ENCODE data around the gene NPHP4.

DNA sequence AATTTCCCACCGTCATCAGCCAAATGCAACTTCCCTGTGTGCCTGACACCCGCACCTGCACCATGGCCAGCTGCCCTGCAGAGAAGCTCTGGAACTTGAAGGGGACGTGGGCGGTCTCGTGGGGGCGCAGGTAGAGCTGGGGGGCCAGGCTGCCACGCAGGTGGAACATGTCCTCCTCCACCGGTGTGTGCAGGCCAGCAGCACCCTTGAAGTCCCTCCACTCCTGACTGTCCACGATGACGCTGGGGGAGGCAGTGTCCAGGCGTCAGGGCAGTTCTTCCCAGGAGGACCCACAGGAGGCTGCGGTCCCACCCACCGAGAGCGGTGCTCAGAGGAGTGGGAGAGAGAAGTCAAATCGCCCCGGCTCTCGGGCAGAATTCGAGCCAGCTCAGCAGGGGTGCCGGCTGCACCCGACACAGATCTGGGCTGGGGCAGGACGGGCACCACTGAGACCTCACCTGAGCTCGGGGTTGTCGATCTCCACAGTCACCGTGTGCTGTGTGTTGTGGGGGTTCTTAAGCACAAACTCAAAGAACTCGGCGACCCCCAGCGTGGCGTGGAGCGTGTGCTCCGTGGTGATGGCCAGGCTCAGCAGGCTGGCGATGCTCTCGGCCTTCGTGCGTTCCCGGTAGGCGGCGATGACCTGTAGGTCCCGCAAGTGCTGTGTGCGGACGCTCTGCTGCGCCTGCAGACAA, 117.7 kb downstream of the NPHP4 start:
- TF ChIP-seq, protein P1, sequence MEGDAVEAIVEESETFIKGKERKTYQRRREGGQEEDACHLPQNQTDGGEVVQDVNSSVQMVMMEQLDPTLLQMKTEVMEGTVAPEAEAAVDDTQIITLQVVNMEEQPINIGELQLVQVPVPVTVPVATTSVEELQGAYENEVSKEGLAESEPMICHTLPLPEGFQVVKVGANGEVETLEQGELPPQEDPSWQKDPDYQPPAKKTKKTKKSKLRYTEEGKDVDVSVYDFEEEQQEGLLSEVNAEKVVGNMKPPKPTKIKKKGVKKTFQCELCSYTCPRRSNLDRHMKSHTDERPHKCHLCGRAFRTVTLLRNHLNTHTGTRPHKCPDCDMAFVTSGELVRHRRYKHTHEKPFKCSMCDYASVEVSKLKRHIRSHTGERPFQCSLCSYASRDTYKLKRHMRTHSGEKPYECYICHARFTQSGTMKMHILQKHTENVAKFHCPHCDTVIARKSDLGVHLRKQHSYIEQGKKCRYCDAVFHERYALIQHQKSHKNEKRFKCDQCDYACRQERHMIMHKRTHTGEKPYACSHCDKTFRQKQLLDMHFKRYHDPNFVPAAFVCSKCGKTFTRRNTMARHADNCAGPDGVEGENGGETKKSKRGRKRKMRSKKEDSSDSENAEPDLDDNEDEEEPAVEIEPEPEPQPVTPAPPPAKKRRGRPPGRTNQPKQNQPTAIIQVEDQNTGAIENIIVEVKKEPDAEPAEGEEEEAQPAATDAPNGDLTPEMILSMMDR (IDR thresholded peaks at IDR 0.05; ENCODE audit: low read depth, low read length, missing input control), result no peak
- TF ChIP-seq YY1 (IDR thresholded peaks at IDR 0.05) (no peak), FOXA2 (IDR thresholded peaks at IDR 0.05) (no peak)
- TF ChIP-seq, protein P2, sequence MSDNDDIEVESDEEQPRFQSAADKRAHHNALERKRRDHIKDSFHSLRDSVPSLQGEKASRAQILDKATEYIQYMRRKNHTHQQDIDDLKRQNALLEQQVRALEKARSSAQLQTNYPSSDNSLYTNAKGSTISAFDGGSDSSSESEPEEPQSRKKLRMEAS (IDR thresholded peaks at IDR 0.05), result no peak
- TF ChIP-seq, protein P3, sequence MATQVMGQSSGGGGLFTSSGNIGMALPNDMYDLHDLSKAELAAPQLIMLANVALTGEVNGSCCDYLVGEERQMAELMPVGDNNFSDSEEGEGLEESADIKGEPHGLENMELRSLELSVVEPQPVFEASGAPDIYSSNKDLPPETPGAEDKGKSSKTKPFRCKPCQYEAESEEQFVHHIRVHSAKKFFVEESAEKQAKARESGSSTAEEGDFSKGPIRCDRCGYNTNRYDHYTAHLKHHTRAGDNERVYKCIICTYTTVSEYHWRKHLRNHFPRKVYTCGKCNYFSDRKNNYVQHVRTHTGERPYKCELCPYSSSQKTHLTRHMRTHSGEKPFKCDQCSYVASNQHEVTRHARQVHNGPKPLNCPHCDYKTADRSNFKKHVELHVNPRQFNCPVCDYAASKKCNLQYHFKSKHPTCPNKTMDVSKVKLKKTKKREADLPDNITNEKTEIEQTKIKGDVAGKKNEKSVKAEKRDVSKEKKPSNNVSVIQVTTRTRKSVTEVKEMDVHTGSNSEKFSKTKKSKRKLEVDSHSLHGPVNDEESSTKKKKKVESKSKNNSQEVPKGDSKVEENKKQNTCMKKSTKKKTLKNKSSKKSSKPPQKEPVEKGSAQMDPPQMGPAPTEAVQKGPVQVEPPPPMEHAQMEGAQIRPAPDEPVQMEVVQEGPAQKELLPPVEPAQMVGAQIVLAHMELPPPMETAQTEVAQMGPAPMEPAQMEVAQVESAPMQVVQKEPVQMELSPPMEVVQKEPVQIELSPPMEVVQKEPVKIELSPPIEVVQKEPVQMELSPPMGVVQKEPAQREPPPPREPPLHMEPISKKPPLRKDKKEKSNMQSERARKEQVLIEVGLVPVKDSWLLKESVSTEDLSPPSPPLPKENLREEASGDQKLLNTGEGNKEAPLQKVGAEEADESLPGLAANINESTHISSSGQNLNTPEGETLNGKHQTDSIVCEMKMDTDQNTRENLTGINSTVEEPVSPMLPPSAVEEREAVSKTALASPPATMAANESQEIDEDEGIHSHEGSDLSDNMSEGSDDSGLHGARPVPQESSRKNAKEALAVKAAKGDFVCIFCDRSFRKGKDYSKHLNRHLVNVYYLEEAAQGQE (IDR thresholded peaks at IDR 0.05), result no peak

All from liver (tissue), 2 donors.